SU-DHL-6 (cell line): Measurements from ENCODE around the gene MUC5AC.

Experiments used
- H2AFZ ChIP-seq: fragments of 200-600 bp; sonication (generic); 2 replicates; pipeline ENCODE4 v1.6.1; 2014; ENCODE audit warnings: low read depth, mild to moderate bottlenecking, moderate library complexity, mixed read lengths, antibody characterized with exemption, low read length; ENCODE audit not compliant: severe bottlenecking
- H3F3A ChIP-seq: fragments of 200-600 bp; shearing (Covaris generic); 2 replicates; pipeline ENCODE4 v1.6.0; 2016; ENCODE audit warnings: antibody characterized with exemption, mild to moderate bottlenecking; ENCODE audit not compliant: insufficient read depth
- H3K27ac ChIP-seq: fragments of 200-600 bp; sonication (generic); 2 replicates; pipeline ENCODE4 v1.5.1; 2016; ENCODE audit warnings: low read depth, mild to moderate bottlenecking, low read length, moderate library complexity, mixed read lengths
- H3K27me3 ChIP-seq: fragments of 200-600 bp; sonication (generic), shearing (Covaris generic); 2 replicates; pipeline ENCODE4 v1.6.0; 2014; ENCODE audit warnings: mild to moderate bottlenecking, low read length
- H3K36me3 ChIP-seq: fragments of 200-600 bp; sonication (generic); 2 replicates; pipeline ENCODE4 v1.6.1; 2014; ENCODE audit warnings: mild to moderate bottlenecking, low read length, mixed read lengths
- H3K4me2 ChIP-seq: fragments of 300-600, 200-600 bp; shearing (Covaris generic), sonication (generic); 2 replicates; pipeline ENCODE4 v1.6.0; 2014; ENCODE audit warnings: low read length, low read depth, mild to moderate bottlenecking; ENCODE audit not compliant: poor library complexity, severe bottlenecking
- H3K4me3 ChIP-seq: fragments of 200-600 bp; sonication (generic); 2 replicates; pipeline ENCODE4 v1.5.1; 2014; ENCODE audit warnings: antibody characterized with exemption, low read length, mild to moderate bottlenecking, mixed read lengths; ENCODE audit not compliant: insufficient read depth, poor library complexity, severe bottlenecking
- H3K79me2 ChIP-seq: fragments of 200-600 bp; sonication (generic); 2 replicates; pipeline ENCODE4 v1.6.1; 2014; ENCODE audit warnings: mild to moderate bottlenecking, low read length, moderate library complexity; ENCODE audit not compliant: insufficient read depth
- H3K9ac ChIP-seq: fragments of 200-600 bp; sonication (generic); 2 replicates; pipeline ENCODE4 v1.7.0; 2014; ENCODE audit warnings: mild to moderate bottlenecking, low read length
- H3K9me2 ChIP-seq: fragments of 200-600 bp; sonication (generic); replicated peaks from 2 replicates; pipeline ENCODE4 v1.6.1; 2014; ENCODE audit warnings: low read length; ENCODE audit not compliant: insufficient read depth
- H3K9me3 ChIP-seq: fragments of 200-600 bp; sonication (generic); 2 replicates; pipeline ENCODE4 v1.6.1; 2014; ENCODE audit warnings: low read length, mixed read lengths; ENCODE audit not compliant: insufficient read depth
- H4K20me1 ChIP-seq: fragments of 200-600 bp; sonication (generic); 2 replicates; pipeline ENCODE4 v1.6.1; 2014; ENCODE audit warnings: low read depth, mild to moderate bottlenecking, antibody characterized with exemption, low read length, moderate library complexity, mixed read lengths
- CTCF ChIP-seq: fragments of 200-600 bp; sonication (generic); IDR thresholded peaks from one replicate; pipeline ENCODE4 v1.5.1; 2017; ENCODE audit warnings: antibody characterized with exemption, mild to moderate bottlenecking, low read length, moderate library complexity; ENCODE audit not compliant: insufficient read depth, poor library complexity, severe bottlenecking
- EZH2phosphoT487 ChIP-seq: fragments of 200-600 bp; sonication (generic), shearing (Covaris generic); conservative IDR thresholded peaks from 2 replicates; pipeline ENCODE4 v1.6.1; 2018; ENCODE audit warnings: mild to moderate bottlenecking, antibody characterized with exemption, low read length, moderate library complexity, mixed read lengths

Gene MUC5AC

GRCh38 chr11:1197431-1197885 lies 39.7 kb downstream of the MUC5AC start:
- H3K9me2 ChIP-seq: no peaks in the 10 kb centered on the region
- no peak overlapping the region for H3K9ac ChIP-seq
- H4K20me1 ChIP-seq: no peaks in the 10 kb centered on the region
- H3K4me2 ChIP-seq: no peak overlapping the region
- H3K27ac ChIP-seq: no peak overlapping the region
- H2AFZ ChIP-seq: no peak overlapping the region
- H3K36me3 ChIP-seq: no peaks in the 10 kb centered on the region
- TF ChIP-seq CTCF (no peak), EZH2phosphoT487 (no peak)
- no peak overlapping the region for H3K4me3 ChIP-seq
- no peaks in the 10 kb centered on the region for H3F3A ChIP-seq
- H3K79me2 ChIP-seq: no peaks in the 10 kb centered on the region
- no peaks in the 10 kb centered on the region for H3K27me3 ChIP-seq
- no peaks in the 10 kb centered on the region; the same call in 1 of the 2 replicates for H3K9me3 ChIP-seq

GRCh38 chr11:1197886-1198560 lies 40.3 kb downstream of the MUC5AC start:
- Histone ChIP-seq H4K20me1 (no peaks in the 10 kb centered on the region), H3K4me2 (no peak overlapping the region)

DNA sequence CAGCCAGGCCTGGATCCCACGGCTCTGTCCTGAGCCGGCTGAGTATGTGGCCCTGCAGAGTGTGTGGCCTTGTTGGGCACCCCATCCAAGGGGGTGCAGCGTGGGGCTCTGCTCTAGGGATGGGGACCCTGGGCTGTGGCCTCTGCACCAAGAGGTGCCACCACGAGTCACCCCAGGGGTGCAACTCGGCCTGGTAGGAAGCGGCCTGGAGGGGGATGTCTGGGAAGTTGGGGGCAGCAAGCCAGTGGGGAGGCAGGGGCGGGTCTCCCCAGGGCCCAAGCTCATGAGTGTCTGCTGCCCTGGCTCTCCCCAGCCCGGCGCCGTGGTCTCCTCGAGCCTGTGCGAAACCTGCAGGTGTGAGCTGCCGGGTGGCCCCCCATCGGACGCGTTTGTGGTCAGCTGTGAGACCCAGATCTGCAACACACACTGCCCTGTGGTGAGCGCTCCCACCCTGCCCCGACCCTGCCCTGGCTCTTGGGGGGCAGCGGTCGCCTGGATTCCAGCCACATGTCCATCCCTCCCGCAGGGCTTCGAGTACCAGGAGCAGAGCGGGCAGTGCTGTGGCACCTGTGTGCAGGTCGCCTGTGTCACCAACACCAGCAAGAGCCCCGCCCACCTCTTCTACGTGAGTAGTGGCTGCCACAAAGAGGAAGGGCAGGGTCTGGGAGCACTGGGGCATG lies 40.9 kb downstream of the MUC5AC start:
- Histone ChIP-seq H3K4me2 (no peak overlapping the region), H3K36me3 (no peaks in the 10 kb centered on the region), H2AFZ (no peak overlapping the region), H3K79me2 (no peaks in the 10 kb centered on the region), H3F3A (no peaks in the 10 kb centered on the region), H4K20me1 (no peaks in the 10 kb centered on the region), H3K27me3 (no peaks in the 10 kb centered on the region), H3K4me3 (no peak overlapping the region), H3K9me2 (no peaks in the 10 kb centered on the region), H3K9me3 (no peaks in the 10 kb centered on the region; the same call in 1 of the 2 replicates), H3K27ac (no peak overlapping the region), H3K9ac (no peak overlapping the region)
- TF ChIP-seq EZH2phosphoT487: no peak
- TF ChIP-seq CTCF: no peak

More at GRCh38 chr11:1197886-1198560, 40.3 kb downstream of the MUC5AC start:
- Histone ChIP-seq H3K36me3 (no peaks in the 10 kb centered on the region), H3K4me3 (no peak overlapping the region), H2AFZ (no peak overlapping the region), H3F3A (no peaks in the 10 kb centered on the region), H3K9me3 (no peaks in the 10 kb centered on the region; the same call in 1 of the 2 replicates), H3K9me2 (no peaks in the 10 kb centered on the region), H3K27ac (no peak overlapping the region), H3K9ac (no peak overlapping the region), H3K79me2 (no peaks in the 10 kb centered on the region), H3K27me3 (no peaks in the 10 kb centered on the region)
- TF ChIP-seq CTCF (no peak), EZH2phosphoT487 (no peak)
